NT2/D1 (cell line): ENCODE measurements around the gene KCNQ1OT1.

ENCODE experiments used
- SUZ12 ChIP-seq: IDR thresholded peaks from 2 replicates; pipeline ENCODE4 v1.6.1; 2011; ENCODE audit not compliant: insufficient read length, insufficient read depth; ENCODE audit errors: extremely low read depth
- YY1 ChIP-seq: IDR thresholded peaks from 2 replicates; pipeline ENCODE4 v1.6.1; 2011; ENCODE audit not compliant: insufficient read length, insufficient read depth
- ZNF274 ChIP-seq: IDR thresholded peaks from 2 replicates; pipeline ENCODE4 v1.6.1; 2011; ENCODE audit warnings: mild to moderate bottlenecking, low read depth, low read length

DNA sequence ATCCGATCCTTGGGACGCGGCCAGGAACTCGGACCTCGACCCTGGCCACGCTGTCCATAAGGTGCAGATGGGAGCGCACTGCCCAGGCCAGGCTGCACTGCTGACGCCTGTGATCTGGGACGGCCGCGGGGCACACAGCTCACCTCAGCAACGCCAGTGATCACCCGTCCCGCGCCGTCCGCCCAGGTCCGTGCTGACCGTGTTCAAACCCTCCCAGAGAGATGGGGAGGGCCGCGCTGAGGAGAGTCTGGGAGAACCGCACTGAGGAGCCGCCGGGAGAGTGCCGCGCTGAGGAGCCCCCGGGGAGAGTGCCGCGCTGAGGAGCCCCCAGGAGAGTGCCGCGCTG lies 636 bp downstream of the KCNQ1OT1 start:
- no peak for TF ChIP-seq ZNF274
- TF ChIP-seq SUZ12 = no peak
- TF ChIP-seq YY1 = no peak
